Kidney epithelial cell (primary cell): ENCODE data around the gene PANK4. TPM values are rescaled to one million over a fixed set of nuclear protein-coding genes. Genes with fewer than 3 reads are reported as not detected.

Experiments used
- DNase-seq: peaks from one replicate; pipeline ENCODE4 v3.0.0-alpha.2; 2010; ENCODE audit warnings: low read depth
- H3K27me3 ChIP-seq: 2 replicates; pipeline ENCODE4 v1.6.0; 2011; ENCODE audit warnings: low read length; ENCODE audit not compliant: control insufficient read depth, insufficient read depth
- H3K36me3 ChIP-seq: 2 replicates; pipeline ENCODE4 v1.5.1; 2011; ENCODE audit warnings: low read length; ENCODE audit not compliant: control insufficient read depth, insufficient read depth
- H3K4me3 ChIP-seq: 2 replicates; pipeline ENCODE4 v1.5.1; 2011; ENCODE audit warnings: low read depth, mild to moderate bottlenecking, control low read depth, low read length
- total RNA-seq: library from RNA; depleted of rRNA; stranded (reverse); fragments of >200 nt; gene quantifications from 2 replicates; pipeline ENCODE4 v1.2.3, GENCODE V29; 2015
- TF ChIP-seq, protein P1 (sequence below): IDR thresholded peaks from 2 replicates; pipeline ENCODE4 v1.5.1; 2011; ENCODE audit warnings: mild to moderate bottlenecking, moderate library complexity, low read length, control low read depth, inconsistent platforms; ENCODE audit not compliant: insufficient read depth, poor library complexity, severe bottlenecking

PANK4 gene
- total RNA-seq, 1 donor from 2014 or later = 28.9 TPM

DNA sequence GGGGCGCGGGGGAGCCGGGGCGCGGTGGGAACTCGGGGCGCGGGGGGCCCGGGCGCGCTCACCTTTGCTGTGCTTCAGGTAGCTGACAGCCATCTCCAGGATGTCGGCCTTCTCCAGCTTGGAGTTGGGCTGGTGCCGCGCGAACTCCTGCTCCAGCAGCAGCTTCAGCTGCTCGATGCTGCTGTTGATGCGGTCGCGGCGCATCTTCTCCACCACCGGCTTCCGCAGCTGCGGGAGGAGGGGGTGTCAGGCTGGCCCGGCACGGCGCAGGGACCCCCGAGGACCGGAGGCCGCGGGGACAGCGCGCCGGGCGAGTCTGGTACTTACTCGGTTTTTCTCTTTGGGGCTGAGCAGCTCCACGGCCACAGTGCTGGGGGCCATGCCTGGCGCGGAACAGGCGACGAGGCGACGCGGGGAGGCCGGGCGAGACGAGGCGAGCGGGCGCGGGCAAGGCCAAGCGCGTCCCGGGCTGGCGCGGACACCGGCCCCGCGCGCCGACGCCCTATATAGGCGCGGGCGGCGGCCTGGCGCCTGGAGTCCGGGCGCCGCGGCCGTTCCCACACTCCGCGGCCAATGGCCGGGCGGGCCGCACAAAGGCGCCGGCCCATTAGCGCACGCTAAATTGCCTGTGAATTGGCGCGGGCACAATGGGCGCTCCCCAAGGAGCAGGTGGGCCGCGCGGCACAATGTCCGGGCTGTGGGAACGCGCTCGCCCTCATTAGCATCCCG lies 3.6 kb upstream of the PANK4 start, which contains the start of gene HES5:
Gene HES5, minus strand, starts transcription at position 480 of the 729 bp plus-strand sequence. Its CDS starts 99 bp downstream, at position 381.
- Histone ChIP-seq H3K36me3 (no peaks in the 10 kb centered on the region), H3K4me3 (no peak within 1 kb of the TSS), H3K27me3 (peaks cover 30% of the 10 kb centered on the region)
- TF ChIP-seq, protein P1, sequence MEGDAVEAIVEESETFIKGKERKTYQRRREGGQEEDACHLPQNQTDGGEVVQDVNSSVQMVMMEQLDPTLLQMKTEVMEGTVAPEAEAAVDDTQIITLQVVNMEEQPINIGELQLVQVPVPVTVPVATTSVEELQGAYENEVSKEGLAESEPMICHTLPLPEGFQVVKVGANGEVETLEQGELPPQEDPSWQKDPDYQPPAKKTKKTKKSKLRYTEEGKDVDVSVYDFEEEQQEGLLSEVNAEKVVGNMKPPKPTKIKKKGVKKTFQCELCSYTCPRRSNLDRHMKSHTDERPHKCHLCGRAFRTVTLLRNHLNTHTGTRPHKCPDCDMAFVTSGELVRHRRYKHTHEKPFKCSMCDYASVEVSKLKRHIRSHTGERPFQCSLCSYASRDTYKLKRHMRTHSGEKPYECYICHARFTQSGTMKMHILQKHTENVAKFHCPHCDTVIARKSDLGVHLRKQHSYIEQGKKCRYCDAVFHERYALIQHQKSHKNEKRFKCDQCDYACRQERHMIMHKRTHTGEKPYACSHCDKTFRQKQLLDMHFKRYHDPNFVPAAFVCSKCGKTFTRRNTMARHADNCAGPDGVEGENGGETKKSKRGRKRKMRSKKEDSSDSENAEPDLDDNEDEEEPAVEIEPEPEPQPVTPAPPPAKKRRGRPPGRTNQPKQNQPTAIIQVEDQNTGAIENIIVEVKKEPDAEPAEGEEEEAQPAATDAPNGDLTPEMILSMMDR = no peak
- DNase-seq = no peak

DNA sequence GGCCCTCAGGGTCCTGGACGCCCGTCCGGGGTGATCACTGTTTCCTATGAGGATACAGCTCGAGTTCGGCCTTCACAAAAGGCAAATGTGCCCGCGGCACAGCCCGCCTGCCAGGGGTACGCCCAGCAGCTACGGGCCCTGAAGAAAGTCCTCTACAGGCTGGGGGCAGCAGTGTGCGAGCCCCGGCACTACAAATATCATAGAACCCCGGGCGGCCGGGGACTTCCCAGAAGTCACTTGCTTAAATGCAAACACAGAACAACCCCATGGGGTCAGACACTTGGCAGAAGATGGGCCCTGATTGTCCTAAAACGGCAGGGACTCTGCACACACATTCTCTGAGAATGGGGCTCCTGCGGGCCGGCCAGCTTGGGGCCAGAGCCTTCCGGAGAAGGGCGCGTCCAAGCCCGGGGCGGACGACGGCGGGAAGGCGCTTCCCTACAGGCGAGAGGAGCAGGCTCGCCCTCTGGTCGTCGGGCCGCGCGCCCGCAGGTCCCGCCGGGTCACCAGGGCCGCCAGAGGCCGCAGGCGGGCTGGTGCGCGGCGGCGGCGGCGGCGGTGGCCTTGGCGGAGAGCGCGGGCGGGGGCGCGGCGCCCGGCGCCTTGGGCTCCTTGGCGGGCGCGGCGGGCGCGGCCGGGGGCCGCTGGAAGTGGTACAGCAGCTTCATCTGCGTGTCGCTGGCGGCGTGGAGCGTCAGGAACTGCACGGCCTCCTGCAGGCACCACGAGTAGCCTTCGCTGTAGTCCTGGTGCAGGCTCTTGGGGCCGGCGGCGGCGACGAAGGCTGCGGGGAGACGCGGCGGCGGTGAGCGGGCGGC lies 2.8 kb upstream of the PANK4 start:
- Histone ChIP-seq H3K27me3 (peaks cover 30% of the 10 kb centered on the region), H3K36me3 (no peaks in the 10 kb centered on the region), H3K4me3 (no peak overlapping the region)
- DNase-seq = no peak
- TF ChIP-seq, protein P1 = no peak

DNA sequence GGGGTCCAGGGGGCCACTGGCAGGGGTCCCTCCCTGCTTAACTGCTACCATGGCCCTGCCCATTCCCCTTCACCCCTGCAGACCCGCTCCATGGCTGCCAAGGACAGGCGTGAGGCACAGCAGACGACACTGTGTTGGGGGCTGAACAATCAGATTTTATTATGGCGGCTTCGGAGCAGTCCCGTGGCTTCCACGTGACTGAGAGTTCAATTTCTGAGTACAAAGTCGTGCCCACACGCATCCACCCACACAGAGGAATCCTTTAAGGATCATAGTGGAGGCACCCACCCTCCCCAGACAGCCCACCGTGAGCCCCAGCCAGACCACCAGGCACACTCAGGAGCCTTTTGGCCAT lies 2.2 kb upstream of the PANK4 start:
- Histone ChIP-seq H3K4me3 (no peak overlapping the region), H3K27me3 (peaks cover 30% of the 10 kb centered on the region), H3K36me3 (no peaks in the 10 kb centered on the region)
- no peak for DNase-seq
- TF ChIP-seq, protein P1 = no peak

DNA sequence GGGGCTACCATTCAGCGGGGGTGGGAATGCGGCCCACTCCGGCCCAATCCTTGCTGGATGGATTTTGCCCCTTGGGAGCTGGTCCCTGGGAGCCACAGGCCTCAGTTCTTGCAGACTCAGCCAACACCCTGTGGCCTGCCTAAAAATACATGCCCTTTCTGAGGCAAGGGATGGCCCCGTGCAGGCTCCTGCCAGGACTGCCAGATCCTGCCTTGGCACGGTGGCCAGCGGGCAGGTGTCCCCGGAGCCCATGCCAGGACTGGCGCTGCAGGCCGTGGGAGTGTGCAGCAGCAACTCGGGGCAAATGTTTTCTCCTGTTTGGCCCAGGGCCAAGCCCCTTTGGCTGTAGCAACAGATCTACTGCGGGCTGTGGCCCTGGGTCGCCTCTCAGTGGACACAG lies 1.6 kb upstream of the PANK4 start:
- Histone ChIP-seq H3K36me3 (no peaks in the 10 kb centered on the region), H3K27me3 (peaks cover 30% of the 10 kb centered on the region), H3K4me3 (no peak overlapping the region)
- TF ChIP-seq, protein P1 = no peak
- no peak for DNase-seq

DNA sequence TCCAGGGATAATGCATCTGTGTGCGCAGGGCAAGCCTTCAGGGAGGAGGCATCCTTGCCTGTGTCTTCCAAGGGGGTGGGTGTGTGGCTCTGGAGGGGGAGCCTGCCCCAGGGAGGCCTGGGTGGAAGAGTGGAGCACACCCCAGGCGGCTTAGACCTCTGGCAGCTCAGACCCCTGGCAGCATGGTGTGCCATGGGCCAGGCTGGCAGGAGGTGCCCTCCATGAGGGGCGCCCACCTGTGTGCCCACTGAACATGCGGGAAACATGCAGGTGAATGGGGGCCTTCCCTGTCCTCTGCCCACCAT lies 1.1 kb upstream of the PANK4 start:
- no peak for DNase-seq
- peaks cover 30% of the 10 kb centered on the region for H3K27me3 ChIP-seq
- no peaks in the 10 kb centered on the region for H3K36me3 ChIP-seq
- TF ChIP-seq, protein P1 = no peak
- H3K4me3 ChIP-seq = no peak overlapping the region
